GM19043 (cell line): Measurements from ENCODE around the gene VOPP1.

Experiments used
- ATAC-seq: cut with Tn5 transposase; IDR thresholded peaks from one replicate; pipeline ENCODE4 v1.9.1; 2021; ENCODE audit warnings: low read depth; ENCODE audit not compliant: unreplicated experiment

Gene VOPP1

GRCh38 chr7:55441774-55442522, 130.4 kb downstream of the VOPP1 start:
- no peak for ATAC-seq

- no peak for ATAC-seq
Measured at GRCh38 chr7:55441002-55441401, 131.3 kb downstream of the VOPP1 start.

- ATAC-seq = no peak
Measured at GRCh38 chr7:55440040-55440690, 132.1 kb downstream of the VOPP1 start.

- no peak for ATAC-seq
Measured at GRCh38 chr7:55439627-55440026, 132.7 kb downstream of the VOPP1 start.

DNA sequence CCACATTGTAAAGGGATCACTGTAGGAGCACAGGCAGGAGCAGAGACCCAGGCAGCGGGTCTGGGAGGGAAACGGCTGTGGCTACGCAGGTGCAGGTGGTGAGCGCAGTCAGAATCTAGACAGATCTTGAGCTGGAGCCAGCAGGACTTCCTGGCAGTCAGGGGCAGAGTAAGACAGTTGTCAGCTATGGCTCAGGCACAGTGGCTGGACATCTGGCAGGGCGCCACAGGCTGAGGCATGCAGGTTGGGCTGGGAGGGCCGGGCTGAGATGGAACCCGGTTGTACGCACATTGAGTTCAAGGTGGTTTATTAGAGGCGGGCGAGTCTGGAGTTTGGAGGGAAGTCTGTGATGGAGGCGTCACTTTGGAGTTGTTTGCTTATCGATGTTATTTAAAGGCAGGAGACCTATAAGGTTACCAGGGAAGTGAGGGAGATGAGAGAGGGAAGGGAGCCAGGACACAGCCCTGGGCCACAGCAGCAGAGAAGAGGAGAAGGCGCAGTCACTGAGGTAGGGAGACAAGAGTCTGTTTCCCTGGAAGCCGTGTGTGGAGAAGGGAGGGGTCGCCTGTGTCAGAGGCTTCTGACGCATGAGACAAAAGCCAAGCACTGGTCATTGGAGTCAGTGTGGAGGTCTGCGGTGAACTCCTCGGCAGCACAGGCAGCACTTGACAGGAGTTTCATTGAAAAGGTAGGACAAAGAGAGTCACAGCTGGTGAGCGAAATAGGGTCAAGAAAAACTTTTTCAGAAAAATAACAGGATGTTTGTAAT, 133.4 kb downstream of the VOPP1 start:
- no peak for ATAC-seq

DNA sequence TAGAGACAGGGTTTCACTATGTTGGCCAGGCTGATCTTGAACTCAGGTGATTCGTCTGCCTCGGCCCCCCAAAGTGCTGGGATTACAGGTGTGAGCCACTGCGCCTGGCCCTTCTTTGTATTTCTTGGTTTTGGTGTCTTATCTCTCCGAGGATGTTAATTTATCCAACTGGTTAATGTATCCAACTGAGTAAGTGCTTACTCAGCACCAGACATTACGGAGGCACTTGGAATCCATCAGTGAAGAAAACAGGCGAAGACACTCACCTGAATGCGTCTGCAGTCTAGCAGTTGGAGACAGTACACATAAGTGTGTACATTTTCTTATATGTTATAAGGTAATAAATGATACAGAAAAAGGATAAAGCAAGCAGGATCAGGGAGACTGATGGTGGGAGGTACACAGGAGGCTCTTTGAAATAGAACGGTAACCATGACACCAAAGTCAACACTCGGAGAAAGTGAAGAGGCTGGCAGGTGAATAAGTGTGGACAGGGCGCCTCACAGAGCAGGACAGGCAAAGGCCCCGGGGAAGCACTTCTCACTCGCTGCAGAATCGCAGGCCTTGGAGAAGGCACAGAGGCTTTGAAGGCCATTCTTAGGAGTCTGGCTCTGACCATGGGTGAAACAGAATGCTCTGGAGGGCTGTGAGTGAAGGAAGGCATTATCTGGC, 134.1 kb downstream of the VOPP1 start:
- no peak for ATAC-seq

- no peak for ATAC-seq
Measured at GRCh38 chr7:55437375-55437774, 134.9 kb downstream of the VOPP1 start.

DNA sequence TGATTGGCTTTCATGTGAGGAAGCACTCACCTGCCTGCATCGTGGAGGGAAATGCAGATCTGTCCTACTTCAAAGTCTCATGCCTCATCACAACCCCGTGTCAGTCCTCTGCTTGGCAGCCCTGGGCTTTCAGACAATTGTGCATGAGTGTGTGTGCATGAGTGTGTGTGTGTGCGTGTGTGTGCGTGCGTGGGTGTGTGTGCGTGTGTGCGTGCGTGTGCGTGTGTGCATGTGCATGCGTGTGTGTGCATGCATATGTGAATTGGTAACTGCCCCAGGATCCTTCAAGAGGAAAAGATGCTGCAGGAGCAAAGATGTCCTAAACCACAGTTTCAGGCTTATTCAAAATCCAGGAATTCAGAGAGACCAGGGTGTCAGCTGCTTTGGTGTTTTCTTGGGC, 135.8 kb downstream of the VOPP1 start:
- no peak for ATAC-seq

DNA sequence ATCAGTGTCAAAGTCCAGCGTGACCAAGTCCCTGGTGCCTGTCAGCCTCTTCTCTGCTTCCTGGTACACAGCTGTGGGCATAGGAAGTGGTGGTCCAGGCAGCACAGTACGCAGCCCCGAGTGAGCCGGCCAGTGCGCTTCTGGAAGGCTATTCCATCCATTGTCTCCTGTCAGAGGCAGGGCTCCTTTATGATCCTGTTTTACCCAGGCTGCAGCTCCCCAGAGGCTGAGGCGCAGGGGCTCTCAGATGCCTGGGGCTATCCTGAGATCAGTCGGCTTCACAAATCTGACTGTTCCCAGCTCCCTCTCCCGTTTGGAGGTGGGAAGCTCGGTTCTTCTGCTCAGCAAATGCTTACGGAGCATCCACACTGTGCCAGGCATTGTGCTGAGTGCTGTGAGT, 136.8 kb downstream of the VOPP1 start:
- ATAC-seq = no peak

- no peak for ATAC-seq
Measured at GRCh38 chr7:55432939-55433784, 139.1 kb downstream of the VOPP1 start.

DNA sequence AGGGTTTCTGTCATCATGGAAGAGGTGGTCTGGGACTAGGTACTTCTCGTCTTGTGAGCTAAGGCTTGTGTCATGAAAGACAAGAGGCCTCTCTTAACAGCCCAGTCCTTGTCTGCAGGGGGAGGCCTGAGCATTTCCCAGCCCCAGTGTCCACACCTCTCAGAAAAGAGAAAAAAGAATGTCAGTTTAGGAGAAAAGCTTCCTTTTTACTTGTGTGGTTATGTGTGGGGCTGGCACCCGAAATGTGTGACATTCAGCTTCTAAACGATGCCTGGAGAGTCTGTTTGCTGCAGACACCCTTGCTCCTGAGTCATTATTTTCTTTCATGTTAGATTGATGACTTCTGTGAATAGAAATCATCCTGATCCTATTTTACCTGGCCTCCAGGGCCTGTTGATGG, 139.8 kb downstream of the VOPP1 start:
- ATAC-seq = no peak

- ATAC-seq = no peak
Measured at GRCh38 chr7:55431898-55432297, 140.4 kb downstream of the VOPP1 start.

DNA sequence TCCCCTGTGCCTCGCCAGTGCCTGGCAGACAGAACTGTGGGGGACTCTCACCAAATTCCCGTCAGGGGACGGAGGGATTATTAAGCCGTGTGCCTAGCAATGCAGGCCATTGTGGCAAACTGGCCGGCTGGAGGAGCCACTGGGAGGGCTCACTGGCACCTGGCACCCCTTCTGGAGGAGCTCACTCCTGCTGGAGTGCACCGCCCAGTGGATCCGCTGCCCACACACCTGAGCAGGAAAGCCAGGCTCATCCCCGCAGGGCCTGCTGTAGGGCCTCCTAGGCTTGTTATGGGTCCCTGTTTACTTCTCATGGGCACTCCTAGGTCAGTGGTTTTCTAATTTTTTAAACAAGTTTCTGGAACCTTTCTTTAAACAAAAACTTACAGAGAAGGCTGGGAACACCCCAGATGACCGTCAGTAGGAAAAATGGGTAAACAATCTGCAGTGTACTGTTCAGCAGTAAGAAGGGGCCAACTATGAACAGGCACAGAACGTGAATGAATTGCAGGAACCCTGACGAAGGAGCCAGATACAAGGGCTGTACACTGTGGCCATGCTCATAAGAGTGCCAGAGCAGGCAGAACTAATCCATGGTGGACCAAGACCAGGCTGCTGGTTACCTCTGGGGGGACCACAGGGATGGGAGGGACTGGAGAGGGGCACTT, 142.3 kb downstream of the VOPP1 start:
- ATAC-seq = no peak

DNA sequence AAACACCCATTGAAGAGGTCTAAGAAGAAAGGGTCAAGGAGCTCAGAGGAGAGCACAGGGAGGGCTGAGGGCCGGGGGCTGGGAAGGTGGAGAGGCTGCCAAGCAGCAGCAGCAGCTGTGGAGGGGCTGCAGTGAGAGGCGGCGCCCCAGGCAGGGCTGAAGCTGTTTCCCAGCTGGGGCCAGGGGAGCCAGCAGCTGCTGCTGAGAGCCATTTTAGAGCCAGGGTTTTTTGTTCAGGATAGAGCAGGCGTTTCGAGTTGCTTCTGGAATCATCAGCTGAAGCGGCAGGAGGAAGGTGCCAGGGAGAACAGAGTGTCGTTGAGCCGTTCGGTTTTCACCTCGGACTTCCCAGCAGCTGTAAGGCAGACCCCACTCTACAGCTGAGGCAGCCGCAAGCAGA, 144.5 kb downstream of the VOPP1 start:
- ATAC-seq = no peak

DNA sequence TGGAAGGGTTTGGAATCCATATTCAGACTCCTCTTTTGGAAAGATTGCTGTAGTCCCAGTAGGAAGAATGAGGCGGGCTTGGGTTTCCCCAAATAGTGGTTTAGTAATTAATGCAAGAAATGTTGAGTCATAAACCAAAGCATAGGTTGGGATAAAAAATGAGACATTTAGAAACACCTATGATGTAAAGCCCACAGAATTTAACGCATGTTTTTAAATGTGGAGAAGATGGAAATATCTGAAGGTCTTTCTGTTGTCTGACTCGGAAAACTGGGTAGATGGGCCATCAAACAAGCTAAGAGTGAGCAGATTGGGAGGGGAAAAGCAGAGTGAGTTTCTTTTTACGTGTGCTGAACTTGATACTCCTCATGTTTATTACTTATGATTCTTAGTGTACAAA, 145.0 kb downstream of the VOPP1 start:
- no peak for ATAC-seq

GRCh38 chr7:55426676-55427075, 145.6 kb downstream of the VOPP1 start:
- ATAC-seq = no peak

DNA sequence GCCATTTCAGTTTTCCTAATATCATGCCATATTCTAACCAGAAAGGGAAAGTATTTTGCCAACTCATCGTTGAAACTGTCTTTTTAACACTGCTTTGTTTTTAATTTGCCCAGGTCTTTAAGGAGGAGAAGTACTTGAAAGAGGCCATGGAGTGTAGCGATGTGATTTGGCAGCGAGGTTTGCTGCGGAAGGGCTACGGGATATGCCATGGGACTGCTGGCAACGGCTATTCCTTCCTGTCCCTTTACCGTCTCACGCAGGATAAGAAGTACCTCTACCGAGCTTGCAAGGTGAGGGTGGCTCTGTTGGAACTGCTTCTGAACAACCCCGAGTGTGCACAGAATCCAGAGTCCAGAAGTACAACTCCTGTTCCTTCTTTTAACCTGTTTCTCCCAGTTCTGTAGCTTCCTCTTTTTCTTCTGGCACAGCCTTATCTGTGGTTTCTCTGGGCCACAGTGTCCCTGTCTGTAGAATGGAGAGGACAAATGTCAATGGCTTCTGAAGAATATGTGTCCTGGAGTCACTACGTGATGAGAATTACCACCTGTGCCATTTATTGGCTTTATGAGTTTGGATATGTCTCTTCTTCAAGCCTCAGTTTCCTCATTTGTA, 147.1 kb downstream of the VOPP1 start:
- ATAC-seq = no peak

DNA sequence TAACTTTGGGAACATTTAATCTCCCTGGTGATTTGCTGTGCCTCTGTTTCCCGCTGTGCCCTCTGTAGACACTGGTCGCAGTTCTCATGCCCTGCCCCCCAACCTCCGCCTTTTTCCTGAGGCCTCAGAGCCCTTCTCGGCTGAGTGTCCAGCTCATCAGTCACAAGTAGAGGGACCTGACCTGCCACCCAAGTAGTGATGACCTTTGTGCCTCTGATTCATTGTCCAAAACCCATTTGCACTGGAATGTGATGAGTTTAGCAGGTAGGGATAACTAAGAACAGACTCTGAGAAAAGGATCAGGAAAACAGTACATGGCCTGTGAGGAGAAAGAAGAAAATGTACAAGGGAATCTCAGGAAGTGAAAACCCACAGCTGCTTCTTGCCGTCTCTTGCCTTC, 148.4 kb downstream of the VOPP1 start:
- no peak for ATAC-seq

DNA sequence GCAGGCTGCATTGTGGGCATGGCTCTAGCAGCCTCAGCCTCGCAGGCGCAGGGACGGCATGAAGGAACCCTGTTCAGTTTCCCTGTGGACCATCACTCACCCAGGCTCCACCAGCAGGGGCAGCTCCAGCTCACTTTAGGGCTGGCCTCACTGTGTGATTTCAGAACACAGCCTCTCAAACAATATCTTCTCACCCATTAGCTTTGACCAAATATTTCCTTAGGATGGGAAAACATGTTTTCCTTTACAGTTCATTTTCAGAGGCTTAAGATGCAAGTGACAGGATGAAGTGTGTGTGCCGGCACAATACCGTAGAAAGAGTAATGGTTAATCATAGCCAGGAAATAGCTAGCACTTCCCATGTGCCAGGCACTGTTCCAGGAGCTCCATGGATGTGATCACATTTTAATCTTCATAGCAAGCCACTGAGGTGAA, 149.0 kb downstream of the VOPP1 start:
- no peak for ATAC-seq
